Sigmoid colon (tissue), 4 donors: ENCODE results near the gene BCL2L15.

ENCODE experiments used
- CTCF ChIP-seq, 4 experiments: fragments of 450-650 bp in 3 of 4; fragments of 200-600 bp in 1 of 4; IDR thresholded peaks; one replicate each; pipeline ENCODE4 v1.5.1; 2016 to 2019; ENCODE audit warnings: antibody characterized with exemption in 4 of 4, mild to moderate bottlenecking in 3 of 4, moderate library complexity in 2 of 4
- POLR2A ChIP-seq, 2 donors: fragments of 450-650 bp; IDR thresholded peaks; one replicate each; pipeline ENCODE4 v1.6.1; 2016; ENCODE audit warnings: antibody characterized with exemption in 2 of 2, mild to moderate bottlenecking in 2 of 2, moderate library complexity in 2 of 2
- POLR2AphosphoS5 ChIP-seq, 4 donors: sonication (generic); formaldehyde crosslinking; IDR thresholded peaks; one replicate each; pipeline ENCODE4 v1.6.1; 2017; ENCODE audit warnings: antibody characterized with exemption in 4 of 4

GRCh38 chr1:113881661-113882060, 5.7 kb downstream of the BCL2L15 start:
- TF ChIP-seq POLR2A (IDR thresholded peaks at IDR 0.05): no peak
- no peak for TF ChIP-seq CTCF (IDR thresholded peaks at IDR 0.05)
- TF ChIP-seq POLR2AphosphoS5 (IDR thresholded peaks at IDR 0.05): no peak
